HEK293T (cell line): ENCODE data around the gene FBXO11.

ENCODE experiments used
- CTCF ChIA-PET: fragments of 350-600 bp; formaldehyde crosslinking; extraction: SDS; loops from one replicate; lab custom pipeline; 2021; ENCODE audit warnings: antibody characterized with exemption, inconsistent platforms; lab: Yijun Ruan, JAX
- POLR2A ChIA-PET: fragments of 350-600 bp; formaldehyde crosslinking; extraction: SDS; loops from one replicate; lab custom pipeline; 2020; ENCODE audit warnings: antibody characterized with exemption, inconsistent platforms; lab: Yijun Ruan, JAX
- DNase-seq: peaks from one replicate; pipeline ENCODE4 v3.0.0; 2012; ENCODE audit warnings: mixed read lengths; ENCODE audit errors: extremely low spot score
- ARNT ChIP-seq: fragments of 450-650 bp; IDR thresholded peaks from 2 replicates; pipeline ENCODE4 v1.6.1; 2017; ENCODE audit warnings: mild to moderate bottlenecking
- BHLHE40 ChIP-seq: fragments of 450-650 bp; IDR thresholded peaks from 2 replicates; pipeline ENCODE4 v1.6.1; 2016; ENCODE audit warnings: mild to moderate bottlenecking, moderate library complexity, borderline replicate concordance
- CTBP1 ChIP-seq: fragments of 450-650 bp; IDR thresholded peaks from 2 replicates; pipeline ENCODE4 v1.6.1; 2016; ENCODE audit warnings: borderline replicate concordance
- ELF4 ChIP-seq: fragments of 450-650 bp; IDR thresholded peaks from 2 replicates; pipeline ENCODE4 v1.6.1; 2017; ENCODE audit warnings: antibody characterized with exemption
- FOXA1 ChIP-seq: fragments of 450-650 bp; IDR thresholded peaks from 2 replicates; pipeline ENCODE4 v1.6.1; 2016; ENCODE audit warnings: mild to moderate bottlenecking
- FOXK2 ChIP-seq: fragments of 450-650 bp; IDR thresholded peaks from 2 replicates; pipeline ENCODE4 v1.6.1; 2016; ENCODE audit warnings: mild to moderate bottlenecking
- FOXM1 ChIP-seq: fragments of 450-650 bp; IDR thresholded peaks from 2 replicates; pipeline ENCODE4 v1.6.1; 2017; ENCODE audit warnings: mild to moderate bottlenecking, borderline replicate concordance
- HDGF ChIP-seq: fragments of 450-650 bp; IDR thresholded peaks from 2 replicates; pipeline ENCODE4 v1.6.1; 2017; ENCODE audit warnings: antibody characterized with exemption, borderline replicate concordance
- L3MBTL2 ChIP-seq: fragments of 450-650 bp; conservative IDR thresholded peaks from 2 replicates; pipeline ENCODE4 v1.6.1; 2016; ENCODE audit warnings: mild to moderate bottlenecking
- LEF1 ChIP-seq: fragments of 450-650 bp; IDR thresholded peaks from 2 replicates; pipeline ENCODE4 v1.6.1; 2017; ENCODE audit warnings: mild to moderate bottlenecking, borderline replicate concordance
- NFRKB ChIP-seq: fragments of 450-650 bp; IDR thresholded peaks from 2 replicates; pipeline ENCODE4 v1.6.1; 2016; ENCODE audit warnings: mild to moderate bottlenecking, moderate library complexity
- PKNOX1 ChIP-seq: fragments of 450-650 bp; IDR thresholded peaks from 2 replicates; pipeline ENCODE4 v1.6.1; 2016
- SP1 ChIP-seq: fragments of 450-650 bp; IDR thresholded peaks from 2 replicates; pipeline ENCODE4 v1.6.1; 2017
- SUZ12 ChIP-seq: fragments of 450-650 bp; IDR thresholded peaks from 2 replicates; pipeline ENCODE4 v1.6.1; 2016; ENCODE audit warnings: mild to moderate bottlenecking
- TARDBP ChIP-seq: fragments of 450-650 bp; IDR thresholded peaks from 2 replicates; pipeline ENCODE4 v1.6.1; 2016
- ZNF384 ChIP-seq: fragments of 450-650 bp; IDR thresholded peaks from 2 replicates; pipeline ENCODE4 v1.6.1; 2016

The FBXO11 gene

DNA sequence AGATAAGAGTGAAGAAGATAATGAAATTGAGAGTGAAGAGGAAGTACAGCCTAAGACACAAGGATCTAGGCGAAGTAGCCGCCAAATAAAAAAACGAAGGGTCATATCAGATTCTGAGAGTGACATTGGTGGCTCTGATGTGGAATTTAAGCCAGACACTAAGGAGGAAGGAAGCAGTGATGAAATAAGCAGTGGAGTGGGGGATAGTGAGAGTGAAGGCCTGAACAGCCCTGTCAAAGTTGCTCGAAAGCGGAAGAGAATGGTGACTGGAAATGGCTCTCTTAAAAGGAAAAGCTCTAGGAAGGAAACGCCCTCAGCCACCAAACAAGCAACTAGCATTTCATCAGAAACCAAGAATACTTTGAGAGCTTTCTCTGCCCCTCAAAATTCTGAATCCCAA lies 107.7 kb downstream of the FBXO11 start:
- DNase-seq = no peak
- CTCF ChIA-PET = no interaction called here
- POLR2A ChIA-PET = no interaction called here
- TF ChIP-seq ELF4 (no peak), SUZ12 (no peak), LEF1 (no peak), L3MBTL2 (no peak), FOXM1 (no peak), SP1 (no peak), HDGF (no peak), PKNOX1 (no peak), FOXA1 (no peak), TARDBP (no peak), BHLHE40 (no peak), NFRKB (no peak), ARNT (no peak), FOXK2 (no peak), CTBP1 (no peak), ZNF384 (no peak)

- TF ChIP-seq LEF1 (no peak), CTBP1 (no peak), SUZ12 (no peak), BHLHE40 (no peak), L3MBTL2 (no peak), SP1 (no peak), NFRKB (no peak), FOXK2 (no peak), TARDBP (no peak), FOXM1 (no peak)
- POLR2A ChIA-PET = no interaction called here
- CTCF ChIA-PET = interaction anchor here (0.6 kb wide), 1 partner anchor 692 kb away, joined by 5 read pairs; no protein-coding TSS in a partner anchor
- no peak for DNase-seq
These were observed 110.1 kb downstream of the FBXO11 start for GRCh38 chr2:47796090-47796697.

DNA sequence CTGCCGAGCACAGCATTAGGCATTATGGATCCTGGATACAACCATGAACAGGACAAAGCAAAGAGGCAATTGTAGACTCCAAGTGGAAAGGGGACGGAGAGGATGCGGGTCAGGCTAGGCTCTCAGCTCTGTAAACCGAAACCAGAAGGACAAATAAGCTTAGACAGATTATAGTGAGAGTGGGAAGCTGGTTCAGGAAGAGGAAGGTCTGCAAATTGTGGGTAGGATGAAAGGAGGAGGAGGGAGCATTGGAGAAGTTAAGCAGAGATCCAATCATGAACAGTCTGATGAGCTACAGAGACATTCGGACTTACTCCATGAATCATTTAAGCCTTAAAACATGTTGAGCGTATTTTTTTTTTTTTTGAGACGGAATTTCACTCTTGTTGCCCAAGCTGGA lies 120.3 kb downstream of the FBXO11 start:
- ChIA-PET CTCF (interaction anchor here (0.6 kb wide), 1 partner anchor 30 kb away, joined by 3 read pairs; no protein-coding TSS in a partner anchor), POLR2A (no interaction called here)
- DNase-seq = no peak
- TF ChIP-seq ZNF384 (no peak), FOXM1 (no peak), PKNOX1 (no peak), ARNT (no peak), SP1 (no peak), ELF4 (no peak), L3MBTL2 (no peak), FOXK2 (no peak), LEF1 (no peak), BHLHE40 (no peak), SUZ12 (no peak), TARDBP (no peak), FOXA1 (no peak), NFRKB (no peak)

DNA sequence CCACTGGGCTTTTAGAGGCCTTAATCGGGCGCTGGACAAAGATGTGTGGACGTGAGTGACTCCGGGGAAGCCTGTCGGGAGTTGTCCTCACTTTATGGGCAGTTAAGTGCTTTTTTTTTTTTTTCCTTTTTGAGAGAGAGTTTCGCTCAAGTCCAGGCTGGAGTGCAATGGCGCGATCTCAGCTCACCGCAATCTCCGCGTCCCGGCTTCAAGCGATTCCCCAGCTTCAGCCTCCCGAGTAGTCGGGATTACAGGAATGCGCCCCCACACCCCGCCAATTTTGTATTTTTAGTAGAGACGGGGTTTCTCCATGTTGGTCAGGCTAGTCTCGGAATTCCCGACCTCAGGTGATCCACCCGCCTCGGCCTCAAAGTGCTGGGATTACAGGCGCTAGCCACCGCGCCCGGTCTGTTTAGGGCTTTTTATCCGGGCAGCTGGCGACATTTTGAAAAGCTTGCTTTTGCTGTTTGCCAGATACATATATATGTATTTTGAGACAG lies 121.9 kb downstream of the FBXO11 start:
- CTCF ChIA-PET = no interaction called here
- POLR2A ChIA-PET = no interaction called here
- DNase-seq = no peak
- TF ChIP-seq ZNF384 (peak; percentile 51; the same call in 1 of the 2 replicates), SP1 (no peak), TARDBP (no peak)

DNA sequence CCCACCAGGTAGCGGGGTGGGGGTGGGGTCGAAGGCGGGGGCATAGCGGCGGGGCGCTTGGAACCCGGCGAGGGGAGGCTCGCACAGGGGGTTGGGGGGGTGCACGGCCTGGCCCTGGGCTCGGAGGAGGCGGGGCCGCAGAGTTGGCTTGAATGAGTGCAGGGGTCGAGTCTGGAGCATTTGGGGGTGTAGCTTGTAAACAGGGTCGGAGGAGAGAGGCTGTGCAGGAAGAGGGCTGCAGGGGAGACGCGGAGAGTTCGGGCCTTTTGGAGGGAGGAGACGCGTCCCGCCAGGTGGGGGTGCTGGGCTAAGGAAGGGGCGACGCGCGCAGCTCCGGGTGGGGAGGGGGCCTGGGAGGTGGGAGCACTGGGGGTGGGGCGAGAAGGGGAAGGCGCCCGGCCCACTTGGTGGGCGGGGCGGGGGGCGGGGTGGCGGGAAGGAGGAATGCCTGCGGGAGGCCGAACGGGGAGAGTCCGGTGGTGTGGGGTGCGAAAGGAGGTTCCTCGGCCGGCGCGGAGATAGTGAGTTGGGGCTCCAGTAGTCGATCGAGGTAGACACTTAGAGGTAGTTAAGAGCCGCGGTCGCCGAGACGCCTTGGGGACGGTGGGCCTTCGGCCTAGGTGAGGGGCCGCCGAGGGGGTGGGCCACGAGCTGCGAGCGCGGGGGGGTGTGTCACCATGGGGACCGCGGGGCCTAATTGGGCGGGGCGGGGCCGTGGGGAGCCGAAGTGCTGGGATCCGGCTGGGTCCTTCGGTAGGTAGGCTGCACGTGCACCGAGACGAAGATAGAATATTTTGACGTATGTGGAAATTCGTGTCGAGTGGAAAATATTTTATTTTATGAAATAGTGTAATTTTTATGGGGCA lies 122.6 kb downstream of the FBXO11 start:
- DNase-seq = peak; percentile 80
- ChIA-PET POLR2A (interaction anchor here (0.7 to 2.0 kb wide), 9 partner anchors 8 to 323 kb away, joined by 3 to 10 read pairs (median 4); no protein-coding TSS in a partner anchor), CTCF (interaction anchor here (1.1 kb wide), 1 partner anchor 16 kb away, joined by 3 read pairs; no protein-coding TSS in a partner anchor)
- TF ChIP-seq FOXK2 (no peak), L3MBTL2 (peak; percentile 77), FOXM1 (no peak)

- DNase-seq = peak; percentile 94
- POLR2A ChIA-PET = interaction anchor here (0.5 to 2.0 kb wide), 17 partner anchors 9 to 790 kb away, joined by 3 to 11 read pairs (median 3); partner anchors contain the start of gene MSH2
- CTCF ChIA-PET = interaction anchor here (0.6 to 1.1 kb wide), 3 partner anchors 15 to 129 kb away, joined by 3 to 5 read pairs (median 3); no protein-coding TSS in a partner anchor
- TF ChIP-seq L3MBTL2 (peak; percentile 86), SUZ12 (no peak)
These were observed 123.4 kb downstream of the FBXO11 start, which contains the start of gene MSH6 for GRCh38 chr2:47782671-47783485. TSS of gene MSH6 (plus strand) at chr2:47783145. CDS start at chr2:47783234, 89 bp downstream.
